NCI-H82 treated with DMSO at 0.1 percent for 48 hours (cell line): ENCODE measurements around the gene XRCC4.
"Not testable (repeated sequence)": the region's sequence is repeated elsewhere in the genome, so short reads cannot be mapped to it uniquely, and the experiment has no call there.

Experiments
- DNase-seq: peaks from one replicate; lab custom pipeline; 2025; ENCODE audit not compliant: unreplicated experiment; lab: John Stamatoyannopoulos, UW

The XRCC4 gene

GRCh38 chr5:83076742-83077661 lies at the start of gene XRCC4, which contains the start of gene TMEM167A:
TSS of gene XRCC4 (plus strand) at chr5:83077547. CDS start at chr5:83104920, 27,373 bp downstream.
TSS of gene TMEM167A (minus strand) at chr5:83077394. CDS start at chr5:83077323, 71 bp downstream.
- DNase-seq = peak; percentile 90

DNA sequence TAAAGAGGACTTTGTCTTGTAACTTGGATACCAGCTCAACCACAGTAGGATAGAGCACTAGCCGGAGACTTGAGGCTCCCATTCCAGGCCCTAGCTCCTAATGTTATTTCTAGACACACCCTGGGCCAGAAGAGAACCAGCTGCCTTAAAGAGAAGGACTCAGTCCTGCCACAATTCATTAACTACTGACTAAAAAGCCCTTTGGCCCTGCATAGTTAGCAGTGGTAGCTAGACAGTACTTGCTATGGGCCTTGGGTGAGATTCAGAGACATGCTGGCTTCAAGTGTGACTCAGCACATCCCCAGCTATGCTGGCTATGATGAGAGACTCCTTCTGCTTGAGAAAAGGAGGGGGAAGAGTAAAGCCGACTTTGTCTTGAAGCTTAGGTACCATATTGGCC lies 47.4 kb upstream of the XRCC4 start:
- no peak for DNase-seq

DNA sequence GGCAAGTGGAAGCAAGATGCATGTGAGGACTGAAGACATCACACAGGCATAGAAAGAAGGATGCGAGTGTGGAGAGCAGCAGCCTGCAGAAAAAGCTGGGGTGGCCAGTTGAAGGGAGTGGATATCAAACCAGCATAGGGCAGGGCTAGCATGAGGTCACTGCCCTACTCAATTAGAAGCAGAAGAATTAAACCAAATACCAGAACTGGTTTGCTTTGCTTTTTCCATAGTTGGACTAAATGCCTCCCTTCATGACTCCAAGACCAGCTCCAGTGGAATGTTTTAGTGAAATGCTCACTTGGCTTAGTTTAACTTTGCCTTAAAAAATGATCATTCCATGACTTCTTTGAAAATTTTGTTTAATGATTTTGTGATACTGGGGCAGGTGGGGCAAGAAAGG lies 46.0 kb upstream of the XRCC4 start:
- no peak for DNase-seq

GRCh38 chr5:83034036-83034435 lies 43.3 kb upstream of the XRCC4 start:
- no peak for DNase-seq

GRCh38 chr5:83034528-83035207 lies 42.7 kb upstream of the XRCC4 start:
- DNase-seq = no peak

DNA sequence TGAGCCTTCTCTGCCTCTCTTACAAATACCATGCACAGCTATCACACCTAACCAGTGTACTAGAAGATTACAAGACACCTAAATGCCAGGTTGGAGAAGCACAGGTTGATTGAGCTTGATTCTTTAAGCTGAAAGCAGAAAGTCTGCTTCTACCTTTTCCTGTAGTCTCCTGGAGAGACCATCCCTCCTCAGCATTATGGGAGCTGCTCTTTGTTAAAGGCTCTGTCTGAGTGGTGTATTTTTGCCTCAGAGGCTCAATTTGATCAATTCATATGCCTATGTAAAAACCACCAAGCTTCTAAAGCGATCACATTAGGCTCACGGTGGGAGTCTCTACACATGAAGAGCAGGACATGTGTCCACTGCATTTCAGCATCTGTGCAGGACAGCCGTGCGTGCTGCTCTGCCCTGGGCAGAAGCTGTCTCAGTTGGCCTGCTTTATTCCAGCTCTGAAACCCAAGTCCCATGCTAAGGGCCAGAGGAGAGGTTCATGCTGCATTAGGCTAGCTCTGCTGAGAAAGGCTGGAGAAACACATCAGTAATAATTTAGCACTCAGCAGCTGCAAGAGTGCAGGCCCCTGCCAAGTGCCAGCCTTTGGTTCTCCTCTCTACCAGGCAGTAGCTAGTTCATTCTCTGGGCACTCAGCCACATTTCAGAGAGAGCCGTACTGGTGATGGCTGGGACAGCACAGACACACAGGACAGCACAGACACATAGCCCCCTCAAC lies 41.8 kb upstream of the XRCC4 start:
- DNase-seq = no peak

- DNase-seq = no peak
These were observed 40.3 kb upstream of the XRCC4 start for GRCh38 chr5:83036991-83037575.

DNA sequence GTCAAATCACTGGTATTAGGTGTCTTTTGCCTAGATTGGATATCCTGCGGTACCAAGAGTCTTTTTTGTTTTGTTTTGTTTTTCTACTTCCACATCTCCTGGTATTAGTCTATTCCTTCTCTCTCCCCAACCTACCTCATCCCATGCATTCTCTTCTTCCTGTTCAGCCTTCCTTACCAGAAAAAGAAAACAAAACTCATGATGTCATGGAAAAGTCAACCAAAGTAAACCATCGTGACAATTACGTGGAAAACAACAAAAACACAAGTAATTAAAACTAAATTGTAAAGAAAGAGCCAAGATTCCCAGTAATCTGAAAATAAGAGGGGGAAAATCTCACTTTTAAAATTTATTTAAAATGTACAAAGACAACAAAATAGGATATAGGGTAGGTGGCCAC lies 38.4 kb upstream of the XRCC4 start:
- no peak for DNase-seq

- DNase-seq = no peak
These were observed 34.8 kb upstream of the XRCC4 start for GRCh38 chr5:83042507-83042906.

- no peak for DNase-seq
These were observed 32.4 kb upstream of the XRCC4 start for GRCh38 chr5:83044926-83045325.

DNA sequence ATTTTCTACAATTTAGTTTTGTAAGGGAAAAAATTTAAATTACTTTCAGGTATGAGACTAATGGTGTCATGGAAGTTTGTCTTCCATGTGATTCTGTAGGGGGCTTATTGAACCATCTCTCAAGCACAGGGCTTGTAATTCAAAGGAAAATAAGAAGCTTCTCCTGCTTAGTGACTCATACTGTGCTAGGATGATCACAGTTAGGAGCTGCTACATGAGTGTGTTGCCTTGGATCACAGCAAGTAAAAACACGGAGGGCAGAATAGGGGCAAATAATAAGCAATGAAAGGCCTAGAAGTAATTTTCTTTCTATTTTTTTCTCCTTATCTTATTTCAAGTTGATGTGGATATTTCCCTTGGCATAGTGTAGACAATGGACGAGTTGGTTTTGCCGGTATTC lies 29.1 kb upstream of the XRCC4 start:
- no peak for DNase-seq

DNA sequence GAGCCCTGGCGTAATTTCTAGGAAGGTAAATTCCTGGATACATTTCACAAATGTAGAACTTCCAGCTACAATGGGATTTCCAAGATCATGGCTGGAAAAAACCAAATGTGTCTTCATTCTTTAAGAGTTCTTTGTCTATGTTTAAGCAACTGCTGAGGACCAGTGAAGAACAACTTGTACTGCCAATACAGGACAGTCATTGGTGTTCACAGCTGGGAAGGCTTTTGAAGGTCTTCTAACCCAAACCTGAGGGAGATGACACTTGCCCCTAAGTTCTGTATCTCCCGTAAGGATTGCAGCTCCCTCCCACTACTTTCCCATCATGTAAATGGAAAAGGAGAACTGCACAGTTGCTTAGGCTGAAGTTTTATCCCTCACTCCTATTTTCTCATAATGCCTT lies 28.5 kb upstream of the XRCC4 start:
- no peak for DNase-seq

GRCh38 chr5:83049370-83049885 lies 27.9 kb upstream of the XRCC4 start:
- DNase-seq = no peak

- no peak for DNase-seq
These were observed 26.5 kb upstream of the XRCC4 start for GRCh38 chr5:83050723-83051340.

- no peak for DNase-seq
These were observed 22.2 kb upstream of the XRCC4 start for GRCh38 chr5:83055166-83055565.

DNA sequence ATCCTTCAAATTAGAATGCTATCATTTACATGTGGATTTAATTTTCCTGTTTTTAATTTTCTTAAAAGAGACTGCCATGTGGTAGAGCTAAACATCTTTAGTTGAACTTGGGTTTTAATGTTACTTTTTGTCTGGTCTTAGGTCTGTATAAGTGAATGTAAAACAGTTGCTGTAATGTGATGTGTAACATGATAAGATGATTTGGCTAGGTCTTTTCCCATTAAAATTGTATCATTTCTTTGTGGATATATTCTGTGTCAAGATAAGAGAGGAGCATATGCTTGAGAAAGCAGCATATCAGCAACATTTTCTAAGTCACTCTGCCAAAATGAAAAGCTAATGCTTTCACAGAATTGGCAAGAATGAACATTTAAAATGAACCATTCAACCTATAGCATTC lies 18.6 kb upstream of the XRCC4 start:
- DNase-seq = no peak

- no peak for DNase-seq
These were observed 18.0 kb upstream of the XRCC4 start for GRCh38 chr5:83059341-83059740.

- DNase-seq = no peak
These were observed 10.7 kb upstream of the XRCC4 start for GRCh38 chr5:83066548-83067110.

GRCh38 chr5:83067377-83067776 lies 10.0 kb upstream of the XRCC4 start:
- DNase-seq = not testable (repeated sequence)
